IPS-NIHi11 (cell line): ENCODE data around the gene PRKG1.
"Not testable (repeated sequence)": the region's sequence is repeated elsewhere in the genome, so short reads cannot be mapped to it uniquely, and the experiment has no call there.

Experiments
- DNase-seq: peaks from one replicate; pipeline ENCODE4 v3.0.0; 2012; ENCODE audit warnings: mixed read lengths, low spot score

The PRKG1 gene

DNA sequence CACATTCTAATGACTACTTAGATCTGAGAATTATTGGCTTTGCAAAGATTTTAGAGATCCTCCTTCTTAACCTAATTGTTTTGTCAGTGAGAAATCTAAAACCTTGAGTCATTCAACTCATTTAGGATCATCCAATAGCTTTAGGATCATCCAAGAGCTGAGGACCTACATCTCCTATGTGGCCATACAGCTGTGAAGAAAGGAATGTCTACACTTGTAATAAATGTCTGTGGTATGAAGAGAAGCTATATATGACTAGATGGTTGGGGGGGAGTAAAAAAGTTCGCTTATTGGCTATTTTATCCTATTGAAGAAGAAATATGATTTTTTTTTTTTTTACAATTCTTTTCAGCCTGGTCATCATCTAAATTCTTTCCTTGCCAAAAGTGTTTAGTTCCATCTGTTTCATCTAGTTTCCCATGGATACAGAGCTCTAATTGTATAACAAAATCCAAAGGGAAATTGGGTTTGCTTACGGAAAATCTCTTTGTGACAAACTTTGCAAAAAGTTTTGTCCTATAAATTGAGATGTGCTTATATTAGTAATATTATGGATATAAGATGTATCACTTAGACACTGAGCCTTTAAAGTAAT lies 196.7 kb downstream of the PRKG1 start:
- no peak for DNase-seq

DNA sequence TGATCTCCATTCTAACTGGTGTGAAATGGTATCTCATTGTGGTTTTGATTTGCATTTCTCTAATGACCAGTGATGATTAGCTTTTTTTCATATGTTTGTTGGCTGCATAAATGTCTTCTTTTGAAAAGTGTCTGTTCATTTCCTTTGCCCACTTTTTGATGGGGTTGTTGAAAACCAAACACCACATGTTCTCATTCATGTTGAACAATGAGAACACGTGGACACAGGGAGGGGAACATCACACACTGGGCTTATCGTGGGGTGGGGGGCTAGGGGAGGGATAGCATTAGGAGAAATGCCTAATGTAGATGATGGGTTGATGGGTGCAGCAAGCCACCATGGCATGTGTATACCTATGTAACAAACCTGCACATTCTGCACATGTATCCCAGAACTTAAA lies 197.8 kb downstream of the PRKG1 start:
- not testable (repeated sequence) for DNase-seq

DNA sequence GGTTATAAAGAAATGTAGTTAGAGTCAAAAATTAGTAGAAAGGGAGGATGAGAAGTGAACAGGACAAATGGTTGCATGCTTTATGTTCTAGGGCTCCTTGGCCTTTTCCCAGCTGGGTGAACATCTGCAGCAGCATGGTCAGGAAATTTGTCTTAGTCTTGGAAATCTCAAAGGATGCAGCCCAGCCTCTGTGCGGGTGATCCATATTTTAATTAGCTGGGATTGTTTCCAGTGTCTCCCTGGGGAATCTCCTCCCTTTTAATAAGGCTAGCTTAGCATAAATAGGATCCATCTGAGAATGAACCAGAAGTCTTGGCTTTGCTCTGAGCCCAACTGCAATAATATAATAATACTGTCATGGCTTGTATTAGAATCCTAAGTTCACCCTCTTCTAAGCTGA lies 198.3 kb downstream of the PRKG1 start:
- no peak for DNase-seq

DNA sequence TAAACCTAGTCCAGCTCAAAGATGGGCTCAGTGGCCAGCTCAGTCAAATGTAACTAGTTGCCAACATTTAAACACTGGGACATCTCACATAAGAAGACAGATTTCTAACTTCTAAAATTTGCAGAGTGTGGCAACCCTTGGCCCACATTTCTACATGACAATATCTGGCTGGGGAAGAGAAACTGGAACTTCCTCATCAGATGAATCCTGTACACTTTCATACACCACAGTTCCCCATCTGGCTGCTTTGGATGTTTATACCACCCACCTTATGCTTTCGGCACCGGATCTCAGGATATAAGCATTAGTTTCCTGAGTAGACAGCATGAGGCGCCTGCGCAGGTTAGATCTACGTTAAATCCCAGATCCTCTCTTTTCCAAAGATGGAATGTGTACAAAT lies 199.3 kb downstream of the PRKG1 start:
- no peak for DNase-seq

DNA sequence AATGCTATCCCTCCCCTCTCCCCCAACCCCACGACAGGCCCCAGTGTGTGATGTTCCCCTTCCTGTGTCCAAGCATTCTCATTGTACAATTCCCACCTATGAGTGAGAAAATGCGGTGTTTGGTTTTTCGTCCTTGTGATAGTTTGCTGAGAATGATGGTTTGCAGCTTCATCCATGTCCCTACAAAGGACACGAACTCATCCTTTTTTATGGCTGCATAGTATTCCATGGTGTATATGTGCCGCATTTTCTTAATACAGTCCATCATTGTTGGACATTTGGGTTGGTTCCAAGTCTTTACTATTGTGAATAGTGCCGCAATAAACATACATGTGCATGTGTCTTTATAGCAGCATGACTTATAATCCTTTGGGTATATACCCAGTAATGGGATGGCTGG lies 201.8 kb downstream of the PRKG1 start:
- DNase-seq = not testable (repeated sequence)

DNA sequence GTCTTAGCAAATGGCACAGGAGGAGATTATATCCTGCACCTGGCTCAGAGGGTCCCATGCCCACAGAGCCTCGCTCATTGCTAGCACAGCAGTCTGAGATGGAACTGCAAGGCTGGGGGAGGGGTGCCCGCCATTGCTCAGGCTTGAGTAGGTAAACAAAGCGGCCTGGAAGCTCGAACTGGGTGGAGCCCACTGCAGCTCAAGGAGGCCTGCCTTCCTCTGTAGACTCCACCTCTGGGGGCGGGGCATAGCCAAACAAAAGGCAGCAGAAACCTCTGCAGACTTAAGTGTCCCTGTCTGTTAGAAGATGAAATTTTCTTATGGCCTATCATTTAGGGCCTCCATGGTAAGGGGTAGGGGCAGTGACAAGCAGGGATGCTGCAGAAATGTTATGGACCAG lies 207.1 kb downstream of the PRKG1 start:
- DNase-seq = not testable (repeated sequence)

DNA sequence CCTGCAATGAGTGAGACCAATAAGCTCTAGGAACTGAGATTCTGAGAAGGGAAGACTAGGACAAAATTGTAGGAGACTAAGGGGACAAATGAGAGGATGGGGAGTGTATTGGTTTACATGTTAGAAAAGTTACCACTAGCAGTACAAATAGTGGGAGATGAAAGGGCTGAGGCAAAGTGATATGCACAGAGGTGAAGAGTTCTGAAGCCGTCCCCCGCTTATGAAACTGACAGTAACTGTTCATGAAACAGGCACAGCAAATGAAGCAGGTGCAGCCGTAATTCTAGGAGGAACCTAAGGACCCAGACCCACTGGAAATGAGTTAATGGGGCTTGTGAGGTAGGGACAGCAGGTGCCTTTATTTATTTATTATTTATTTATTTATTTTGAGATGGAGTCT lies 211.3 kb downstream of the PRKG1 start:
- DNase-seq = no peak

DNA sequence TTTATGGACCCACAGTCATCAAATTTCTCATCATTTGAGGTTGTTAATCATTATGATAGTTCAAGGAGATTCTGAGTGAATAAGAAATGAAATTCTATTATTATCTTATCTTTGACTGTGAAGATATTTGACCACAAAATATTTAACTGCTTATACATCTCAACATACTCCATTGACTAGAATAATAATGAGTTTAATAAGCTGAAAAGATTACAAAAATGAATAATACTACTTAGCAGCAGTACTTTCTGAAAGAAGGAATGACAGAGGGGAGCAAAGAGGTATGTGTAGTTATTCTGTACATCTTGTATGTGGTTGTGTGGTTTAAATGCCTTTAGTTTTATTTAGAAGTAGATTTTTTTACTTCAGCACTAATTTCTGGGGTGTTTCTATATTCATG lies 214.2 kb downstream of the PRKG1 start:
- no peak for DNase-seq

DNA sequence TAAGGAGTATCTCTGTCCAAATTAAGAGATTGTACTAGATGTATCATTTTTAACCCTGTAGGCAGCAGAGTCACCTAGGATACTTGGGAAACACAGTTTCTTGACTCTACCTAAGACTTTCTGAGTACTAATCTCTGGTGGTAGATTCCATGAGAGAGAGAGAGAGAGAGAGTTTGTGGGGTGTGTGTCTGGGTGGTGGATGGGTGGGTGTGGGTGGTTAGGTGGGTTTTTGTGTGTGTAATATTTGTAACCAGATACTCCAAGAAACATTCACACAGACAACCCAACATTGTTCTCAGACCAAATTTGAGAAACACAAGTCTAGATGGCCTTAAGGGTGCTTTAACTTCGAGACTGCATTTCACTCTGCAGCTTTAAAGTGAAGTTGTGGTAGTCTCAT lies 215.2 kb downstream of the PRKG1 start:
- no peak for DNase-seq

DNA sequence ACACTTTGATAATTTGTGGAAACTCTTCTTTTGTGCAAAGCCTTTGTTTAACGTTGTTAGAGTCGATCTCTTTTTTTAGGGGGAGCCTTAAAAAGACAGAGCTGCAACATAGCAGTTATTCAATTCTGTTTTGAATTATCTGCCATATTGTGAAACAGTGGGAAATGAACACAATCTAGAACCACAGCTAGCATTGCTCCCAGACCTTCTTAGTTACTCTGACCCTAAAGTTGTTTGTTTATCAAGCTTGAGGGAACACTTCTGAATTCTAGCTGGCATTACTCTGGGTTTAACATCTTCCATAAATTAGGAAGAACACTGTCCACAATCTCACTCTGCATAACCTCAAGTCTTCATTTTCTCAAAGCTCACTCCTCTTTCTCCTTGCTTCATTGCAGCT lies 217.7 kb downstream of the PRKG1 start:
- DNase-seq = no peak

DNA sequence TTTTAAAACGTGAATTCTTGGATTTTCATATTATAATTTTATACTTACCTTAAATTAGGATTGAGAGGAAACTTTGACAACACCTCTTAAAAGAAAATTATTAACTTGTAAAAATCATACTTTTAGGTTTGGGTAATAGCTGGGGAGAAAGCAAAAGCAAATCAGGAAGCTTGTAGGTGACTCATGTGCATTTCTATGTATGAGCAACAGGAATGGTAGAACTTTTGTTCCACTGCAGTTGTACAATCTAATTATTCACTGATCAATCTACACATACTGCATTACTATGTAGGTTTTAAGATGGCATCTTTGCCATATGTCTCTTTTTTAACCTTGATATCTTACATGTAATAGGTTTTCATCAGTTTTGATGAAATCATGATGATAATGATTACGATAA lies 223.2 kb downstream of the PRKG1 start:
- DNase-seq = no peak

DNA sequence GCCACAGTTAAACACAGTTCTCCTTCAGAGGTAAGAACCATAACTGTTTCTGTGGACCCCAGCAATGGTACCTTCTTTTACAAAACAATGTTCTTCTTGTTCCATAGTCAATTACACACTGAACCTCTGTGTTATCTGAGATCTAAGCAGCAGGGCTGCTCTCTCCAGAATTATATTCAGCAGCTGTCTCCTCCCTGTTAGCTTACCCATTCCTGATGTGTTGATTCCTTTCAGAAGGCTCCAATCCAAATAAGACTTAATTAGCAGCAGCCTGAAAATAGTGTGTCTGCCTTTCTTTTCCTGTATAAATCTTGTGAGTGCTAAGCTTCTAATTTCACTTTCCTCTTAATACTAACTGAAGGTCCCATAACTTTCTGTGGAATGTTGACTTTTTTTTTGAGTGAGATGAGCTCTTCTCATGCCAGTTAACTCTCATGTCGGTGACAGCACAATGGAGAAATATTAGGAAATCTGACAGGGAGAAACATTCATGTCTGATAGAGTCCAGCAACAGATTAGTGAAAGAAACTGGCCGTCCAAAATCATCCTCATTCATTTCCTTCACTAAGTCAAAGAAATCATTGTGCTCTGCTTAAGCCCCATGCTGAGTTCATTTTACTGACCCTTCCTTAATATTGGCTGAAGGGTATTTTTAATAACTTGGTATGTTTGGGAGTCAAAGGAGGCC lies 226.5 kb downstream of the PRKG1 start:
- no peak for DNase-seq

DNA sequence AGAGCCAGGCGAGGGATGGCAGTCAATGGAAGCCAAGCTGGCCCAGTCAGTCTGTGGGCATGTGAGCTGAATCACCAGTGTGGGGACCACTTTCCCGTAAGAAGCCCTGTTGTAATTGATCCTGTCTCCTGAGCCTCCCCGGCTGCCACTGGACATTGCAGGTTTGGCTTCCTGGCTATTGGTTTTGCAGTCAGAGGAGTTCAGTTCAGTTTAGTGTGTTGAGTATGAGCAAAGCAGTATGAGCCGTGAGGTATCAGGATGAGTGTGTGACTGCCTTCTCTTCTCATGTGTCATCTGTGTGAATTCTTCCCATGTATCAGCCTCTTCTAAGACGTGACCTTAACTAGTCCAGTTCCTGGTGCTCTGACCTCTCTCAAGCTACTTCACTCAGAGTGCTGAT lies 227.4 kb downstream of the PRKG1 start:
- DNase-seq = no peak

DNA sequence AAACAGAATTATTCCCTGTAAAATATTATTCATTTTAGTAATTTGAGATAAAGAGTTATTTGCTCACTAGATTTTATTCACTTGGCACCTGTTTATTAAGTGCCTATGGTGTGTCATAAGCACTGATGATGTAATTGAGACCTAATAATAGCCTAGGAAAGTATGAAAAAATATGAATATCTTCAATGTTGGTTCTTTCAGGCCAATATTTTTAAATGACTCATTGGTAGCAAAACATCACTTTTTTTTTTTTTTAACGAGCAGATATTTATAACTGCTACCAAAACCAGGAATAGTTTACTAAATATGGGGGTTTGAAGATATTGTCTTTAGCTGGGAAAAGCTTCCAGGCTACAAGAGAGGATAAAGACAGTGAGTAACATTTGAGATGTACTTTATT lies 228.0 kb downstream of the PRKG1 start:
- DNase-seq = no peak

DNA sequence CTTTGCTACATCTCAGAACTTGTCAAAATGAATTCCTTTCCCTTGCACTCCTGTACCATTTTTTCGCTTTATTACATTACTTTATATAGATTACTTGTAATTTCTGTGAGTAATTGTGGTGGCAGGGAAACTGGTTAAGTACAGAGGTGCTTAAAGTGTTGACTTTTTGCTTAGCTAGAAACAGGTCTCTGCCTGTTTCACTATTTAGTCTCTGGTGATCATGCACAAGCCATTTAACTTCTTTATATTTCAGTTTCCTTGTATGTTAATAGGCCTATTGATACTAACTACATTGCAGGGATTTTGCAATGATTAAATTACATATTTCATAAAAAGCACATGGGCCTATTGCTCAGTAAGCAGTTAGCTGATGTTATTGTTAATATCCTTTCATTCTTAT lies 233.8 kb downstream of the PRKG1 start:
- DNase-seq = no peak

DNA sequence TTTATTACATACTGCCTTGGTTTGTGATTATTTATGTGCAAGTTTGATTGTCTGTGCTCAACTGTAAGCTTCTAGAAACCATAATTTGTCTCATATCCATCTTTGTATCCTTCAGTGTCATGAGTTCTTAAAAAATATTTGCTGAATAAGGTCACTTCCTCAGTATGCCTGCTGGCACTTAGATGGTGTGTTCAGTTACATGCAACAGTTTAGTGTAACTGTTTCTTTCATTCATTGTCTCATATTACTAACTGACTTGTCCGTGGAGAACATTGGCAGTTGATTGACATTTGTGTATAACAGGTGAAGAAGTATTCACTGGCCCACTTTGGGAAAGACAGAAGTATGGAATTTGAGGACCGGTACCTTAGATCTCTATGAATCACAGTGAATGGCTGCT lies 236.9 kb downstream of the PRKG1 start:
- DNase-seq = no peak

DNA sequence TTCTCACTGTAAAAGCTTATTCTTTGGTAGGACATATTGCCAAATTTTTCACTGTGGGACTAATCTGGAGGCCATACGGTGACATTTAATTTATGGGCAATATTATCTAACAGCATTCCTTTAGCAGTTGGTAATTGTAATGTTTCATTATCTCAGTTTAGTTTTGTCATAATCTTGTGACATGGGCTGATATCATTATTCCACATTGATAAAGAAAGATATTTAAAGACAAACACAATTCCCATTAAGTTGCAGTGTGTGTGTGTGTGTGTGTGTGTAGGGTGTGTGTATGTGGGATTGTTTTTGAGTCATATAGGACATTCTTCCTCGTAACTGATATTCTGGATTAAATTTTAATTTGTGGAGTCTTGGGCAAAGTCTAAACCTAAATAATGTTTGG lies 238.5 kb downstream of the PRKG1 start:
- DNase-seq = no peak

DNA sequence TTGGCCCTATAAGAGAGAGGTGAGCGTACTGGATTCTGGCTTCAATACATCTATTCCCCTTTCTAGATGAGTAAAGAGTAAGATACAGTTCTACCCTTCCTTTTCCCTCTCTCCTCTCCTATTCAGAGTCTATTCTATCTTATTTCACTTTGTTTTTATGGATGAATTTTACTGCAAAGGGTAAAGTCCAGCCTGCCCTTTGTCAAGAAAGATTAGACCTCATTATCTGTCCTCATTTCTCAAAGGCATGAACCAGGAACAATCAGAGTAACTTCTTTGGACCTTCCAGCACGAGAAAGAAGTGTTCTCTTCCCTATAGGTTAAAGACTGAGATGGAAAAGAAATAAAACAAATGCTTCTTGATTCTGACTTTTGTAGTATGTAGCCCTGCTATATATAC lies 239.0 kb downstream of the PRKG1 start:
- no peak for DNase-seq

DNA sequence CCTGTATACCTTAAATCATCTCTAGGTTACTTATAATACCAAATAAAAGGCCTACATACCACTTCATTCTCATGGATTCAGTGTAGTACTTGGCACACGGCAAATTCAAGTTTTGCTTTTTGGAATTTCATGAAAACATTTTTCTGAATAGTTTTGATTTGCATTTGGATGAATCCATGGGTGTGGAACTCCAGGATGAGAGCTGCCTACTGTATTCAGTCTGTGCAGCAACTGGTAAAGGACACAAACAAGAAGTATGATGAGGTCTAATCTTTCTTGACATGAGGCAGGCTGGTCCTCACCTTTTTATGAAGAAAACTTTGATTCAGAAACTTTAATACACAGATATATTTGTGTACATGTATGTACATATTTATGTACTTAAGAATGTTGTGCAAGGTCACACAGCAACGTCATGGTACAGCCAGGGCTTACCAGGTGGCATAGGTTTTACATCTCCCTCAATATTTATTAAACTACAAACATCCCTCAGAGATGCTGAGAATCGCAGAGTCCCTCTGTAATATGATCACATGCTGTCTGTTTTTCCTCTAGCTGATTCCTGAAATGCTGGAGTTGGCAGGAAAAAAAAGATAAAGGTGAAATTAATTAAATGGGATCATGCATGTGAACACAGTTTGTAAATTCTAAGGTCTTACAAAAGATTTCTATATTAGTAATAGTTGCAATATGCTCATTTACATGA lies 239.6 kb downstream of the PRKG1 start:
- DNase-seq = no peak

DNA sequence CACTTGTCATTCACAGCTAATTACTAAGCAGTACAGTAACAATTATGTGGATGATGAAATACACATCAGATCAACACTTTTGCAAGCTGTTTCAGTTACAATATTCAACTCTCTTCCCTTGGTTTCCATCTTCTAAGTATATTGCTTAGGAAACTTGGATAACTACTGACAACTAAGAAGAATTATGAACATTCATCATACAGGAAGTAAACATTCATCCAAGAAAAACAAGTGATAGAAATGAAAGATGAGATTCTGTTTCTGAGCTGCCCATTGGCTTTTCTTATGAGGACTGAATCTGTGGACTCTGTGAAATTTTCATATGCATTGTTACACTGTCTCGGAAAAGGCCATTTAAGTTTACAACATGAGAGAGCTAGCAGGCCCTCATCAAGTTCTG lies 240.2 kb downstream of the PRKG1 start:
- no peak for DNase-seq

DNA sequence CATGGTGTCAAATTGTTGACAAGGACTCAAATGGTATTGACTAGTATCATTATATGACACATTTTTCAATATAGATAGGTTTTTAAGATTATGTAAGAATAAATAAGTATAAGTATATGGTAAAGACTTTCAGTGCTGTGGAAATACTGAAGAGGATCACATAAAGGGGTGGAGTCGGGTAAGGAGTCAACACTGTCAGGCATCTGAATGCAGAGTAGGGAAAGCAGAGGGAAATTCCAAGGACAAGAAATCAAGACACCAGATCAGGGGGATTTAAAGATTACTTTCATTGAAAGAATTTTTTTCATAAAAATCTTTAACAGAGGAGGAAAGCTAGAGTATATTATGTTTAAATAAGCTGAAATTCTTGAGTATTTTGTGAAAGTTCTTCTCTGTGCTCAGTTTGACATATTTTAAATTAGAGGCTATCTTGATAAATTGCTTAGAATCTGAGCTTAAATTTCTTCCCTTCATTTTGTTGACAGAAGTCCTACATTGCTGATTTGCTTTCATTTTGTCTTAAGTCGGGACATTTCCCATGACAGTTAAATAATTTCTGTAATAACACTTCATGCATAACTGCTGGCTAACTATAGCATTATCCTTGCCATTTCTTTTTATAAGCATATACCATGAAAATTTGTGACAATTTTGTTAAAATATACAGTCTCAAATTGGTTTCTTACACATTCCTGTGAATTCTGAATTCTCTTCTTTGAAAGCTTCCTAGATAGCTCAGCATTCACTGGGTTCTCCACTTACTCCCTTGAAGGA lies 244.3 kb downstream of the PRKG1 start:
- no peak for DNase-seq

DNA sequence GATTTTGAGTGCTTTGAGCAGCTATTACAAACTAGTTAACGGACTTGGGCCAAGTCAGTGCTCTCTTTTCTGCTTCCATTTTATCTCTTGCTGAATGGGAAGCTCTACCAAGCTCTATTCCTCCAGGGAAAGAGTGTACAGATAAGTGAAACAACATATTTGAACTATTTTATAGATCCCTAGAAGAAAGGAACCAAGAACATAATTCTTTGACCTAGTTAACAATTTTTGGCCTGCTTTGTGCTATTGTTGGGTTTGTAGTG lies 244.8 kb downstream of the PRKG1 start:
- no peak for DNase-seq

DNA sequence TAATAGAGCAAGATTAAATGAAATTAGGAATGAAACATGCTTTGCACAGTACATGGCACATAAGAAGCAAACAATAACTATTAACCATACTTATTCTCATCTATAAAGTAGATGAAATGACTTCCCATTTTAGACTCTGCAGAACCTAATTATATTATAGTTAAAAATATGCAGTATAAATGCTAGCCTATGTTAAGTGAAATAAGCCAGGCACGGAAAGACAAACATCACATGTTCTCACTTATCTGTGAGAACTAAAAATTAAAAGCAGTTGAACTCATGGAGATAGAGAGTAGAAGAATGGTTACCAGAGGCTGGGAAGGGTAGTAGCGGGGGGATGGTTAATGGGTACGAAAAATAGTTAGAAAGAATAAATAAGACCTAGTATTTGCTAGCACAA lies 247.0 kb downstream of the PRKG1 start:
- no peak for DNase-seq
